ENCODE data around the gene LRRC55.

GRCh38 chr11:57135020-57135751, 46.6 kb upstream of the LRRC55 start:
- TF ChIP-seq CTCF (IDR thresholded peaks at IDR 0.05 in 4 of 5, conservative IDR thresholded peaks at IDR 0.05 in 1 of 5) (no peak), POLR2A (IDR thresholded peaks at IDR 0.05) (no peak)
